Measurements from ENCODE around the gene IMPA2. TPM values are rescaled to one million over a fixed set of nuclear protein-coding genes. Genes with fewer than 3 reads are reported as not detected.
A peak's percentile ranks its signal among the peaks of the same experiment; 100 is the strongest.

Gene IMPA2
- total RNA-seq (1 to 10 TPM; 1.7 to 2.5 TPM), total RNA-seq (0.33 to 22.8 (median 4.3) reads per million in 172 experiments)
- polyA plus RNA-seq (2013, experiment 1 of 2), result 10.9 TPM
- 6.6 TPM for polyA plus RNA-seq (2013, experiment 2 of 2)

GRCh38 chr18:11981192-11981542, at the start of gene IMPA2:
IMPA2 (plus strand) TSS chr18:11981507; CDS start chr18:11981670, 163 bp downstream.
- Histone ChIP-seq H3K4me3 (ENCODE audit: low read length) (peak within 1 kb of the TSS; percentile 64), H3K9me3 (ENCODE audit: control insufficient read depth in 1 of 2, insufficient read depth in 1 of 2, low read length in 2 of 2) (no peaks in the 10 kb centered on the region), H3K27ac (ENCODE audit: low read depth in 1 of 2, low read length in 2 of 2) (no peak within 1 kb of the TSS), H3K27me3 (ENCODE audit: control insufficient read depth in 1 of 2, insufficient read depth in 2 of 2, low read length in 2 of 2) (no peaks in the 10 kb centered on the region), H3K4me1 (ENCODE audit: insufficient read depth, low read length) (peaks cover 19% of the 10 kb centered on the region), H3K36me3 (ENCODE audit: insufficient read depth, low read length) (no peaks in the 10 kb centered on the region)
- Mint-ChIP-seq H3K4me3 (peak within 1 kb of the TSS; percentile 93), H3K36me3 (ENCODE audit: low read depth) (peaks cover 3% of the 10 kb centered on the region), H3K27ac (peak within 1 kb of the TSS; percentile 49), H3K4me1 (ENCODE audit: low read depth) (peaks cover 12% of the 10 kb centered on the region), H3K9me3 (no peaks in the 10 kb centered on the region), H3K27me3 (no peaks in the 10 kb centered on the region)
- DNase-seq (peak in 2 of 14 experiments; percentile 92 to 97), ATAC-seq (ENCODE audit: poor library complexity) (peak; percentile 46)
- ChIA-PET CTCF (interaction anchor here (0.6 kb wide), 1 partner anchor 14 kb away, joined by 3 read pairs; no protein-coding TSS in a partner anchor), POLR2A (interaction anchor here (1.2 to 3.6 kb wide), 10 partner anchors 10 to 795 kb away, joined by 3 to 26 read pairs (median 6); partner anchors contain the start of genes AFG3L2, CEP76, CHMP1B and MPPE1)
- no peak for TF ChIP-seq CTCF (IDR thresholded peaks at IDR 0.05)
- intact Hi-C loops (cut with DNase I, micrococcal nuclease), result loop anchor here (1.0 to 5.0 kb wide), 5 partner anchors 34 to 1454 kb away; partner anchors contain the start of genes CHMP1B (in 2 of the 2), NAPG (in 2 of the 2), AFG3L2 (in 1 of the 2) and MPPE1 (in 1 of the 2)

DNA sequence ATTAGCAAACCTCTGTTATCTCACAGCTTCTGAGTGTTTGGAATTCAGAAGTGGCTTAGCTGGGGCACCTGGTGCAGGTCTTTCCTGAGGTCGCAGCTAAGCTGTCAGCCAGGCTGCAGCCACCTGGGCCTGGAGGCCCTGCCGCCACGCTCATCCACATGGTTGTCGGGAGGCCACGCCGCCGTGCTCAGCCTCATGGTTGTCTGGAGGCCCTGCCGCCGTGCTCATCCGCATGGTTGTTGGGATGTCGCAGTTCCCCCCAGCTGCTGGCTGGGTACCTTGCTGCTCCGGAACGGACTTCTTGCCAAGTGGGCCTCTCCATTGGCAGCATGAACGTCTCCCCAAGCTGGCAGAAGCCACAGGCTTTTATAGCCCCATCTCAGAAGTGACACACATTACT, 48.9 kb upstream of the IMPA2 start:
- ChIA-PET CTCF (interaction anchor here (2.2 kb wide), 1 partner anchor 63 kb away, joined by 7 read pairs; no protein-coding TSS in a partner anchor), POLR2A (no interaction called here)
- Mint-ChIP-seq H3K4me1 (ENCODE audit: low read depth) (no peaks in the 10 kb centered on the region), H3K27me3 (no peaks in the 10 kb centered on the region), H3K9me3 (no peaks in the 10 kb centered on the region), H3K27ac (no peak overlapping the region), H3K4me3 (no peak overlapping the region), H3K36me3 (ENCODE audit: low read depth) (no peaks in the 10 kb centered on the region)
- no peak for DNase-seq
- Histone ChIP-seq H3K4me3 (ENCODE audit: low read length) (no peak overlapping the region), H3K9me3 (ENCODE audit: control insufficient read depth in 1 of 2, insufficient read depth in 1 of 2, low read length in 2 of 2) (no peaks in the 10 kb centered on the region), H3K27me3 (ENCODE audit: control insufficient read depth in 1 of 2, insufficient read depth in 2 of 2, low read length in 2 of 2) (peaks cover 0 to 2% of the 10 kb centered on the region in 2 experiments), H3K4me1 (ENCODE audit: insufficient read depth, low read length) (no peaks in the 10 kb centered on the region), H3K27ac (ENCODE audit: low read depth in 1 of 2, low read length in 2 of 2) (no peak overlapping the region), H3K36me3 (ENCODE audit: insufficient read depth, low read length) (no peaks in the 10 kb centered on the region)
- intact Hi-C loops (cut with DNase I, micrococcal nuclease), result no loop called here
- no peak for ATAC-seq (ENCODE audit: poor library complexity)
- TF ChIP-seq CTCF (IDR thresholded peaks at IDR 0.05), result no peak

- Mint-ChIP-seq H3K4me1 (ENCODE audit: low read depth) (peaks cover 4% of the 10 kb centered on the region), H3K27me3 (no peaks in the 10 kb centered on the region), H3K27ac (no peak overlapping the region), H3K36me3 (ENCODE audit: low read depth) (no peaks in the 10 kb centered on the region), H3K4me3 (no peak overlapping the region), H3K9me3 (no peaks in the 10 kb centered on the region)
- POLR2A ChIA-PET, result interaction anchor here (1.5 to 1.6 kb wide), 2 partner anchors 58 to 87 kb away, joined by 3 to 12 read pairs; partner anchors contain the start of gene CHMP1B
- H3K4me3 ChIP-seq (ENCODE audit: low read length), result no peak overlapping the region
- peak; percentile 57 to 86 (median 71) for DNase-seq
- no peak overlapping the region for H3K27ac ChIP-seq (ENCODE audit: low read depth in 1 of 2, low read length in 2 of 2)
- no peaks in the 10 kb centered on the region for H3K4me1 ChIP-seq (ENCODE audit: insufficient read depth, low read length)
- ATAC-seq (ENCODE audit: poor library complexity), result peak; percentile 68
- intact Hi-C loops (cut with DNase I, micrococcal nuclease), result loop anchor here (1.0 to 5.0 kb wide), 7 partner anchors 57 to 1086 kb away; partner anchors contain the start of gene SPIRE1 (in 1 of the 2)
- CTCF ChIA-PET, result interaction anchor here (1.0 to 6.5 kb wide), 6 partner anchors 9 to 101 kb away, joined by 3 to 79 read pairs (median 4); no protein-coding TSS in a partner anchor
- H3K27me3 ChIP-seq (ENCODE audit: control insufficient read depth in 1 of 2, insufficient read depth in 2 of 2, low read length in 2 of 2), result no peaks in the 10 kb centered on the region
- TF ChIP-seq CTCF (IDR thresholded peaks at IDR 0.05), result peak; percentile 77
- H3K36me3 ChIP-seq (ENCODE audit: insufficient read depth, low read length), result no peaks in the 10 kb centered on the region
- H3K9me3 ChIP-seq (ENCODE audit: control insufficient read depth in 1 of 2, insufficient read depth in 1 of 2, low read length in 2 of 2), result no peaks in the 10 kb centered on the region
Measured at GRCh38 chr18:11937874-11938478, 43.3 kb upstream of the IMPA2 start.
